SU-DHL-6 (cell line): ENCODE measurements around the gene ITGA8.

Source experiments
- CTCF ChIP-seq: fragments of 200-600 bp; sonication (generic); IDR thresholded peaks from one replicate; pipeline ENCODE4 v1.5.1; 2017; ENCODE audit warnings: antibody characterized with exemption, mild to moderate bottlenecking, low read length, moderate library complexity; ENCODE audit not compliant: insufficient read depth, poor library complexity, severe bottlenecking
- EZH2phosphoT487 ChIP-seq: fragments of 200-600 bp; sonication (generic), shearing (Covaris generic); conservative IDR thresholded peaks from 2 replicates; pipeline ENCODE4 v1.6.1; 2018; ENCODE audit warnings: mild to moderate bottlenecking, antibody characterized with exemption, low read length, moderate library complexity, mixed read lengths

DNA sequence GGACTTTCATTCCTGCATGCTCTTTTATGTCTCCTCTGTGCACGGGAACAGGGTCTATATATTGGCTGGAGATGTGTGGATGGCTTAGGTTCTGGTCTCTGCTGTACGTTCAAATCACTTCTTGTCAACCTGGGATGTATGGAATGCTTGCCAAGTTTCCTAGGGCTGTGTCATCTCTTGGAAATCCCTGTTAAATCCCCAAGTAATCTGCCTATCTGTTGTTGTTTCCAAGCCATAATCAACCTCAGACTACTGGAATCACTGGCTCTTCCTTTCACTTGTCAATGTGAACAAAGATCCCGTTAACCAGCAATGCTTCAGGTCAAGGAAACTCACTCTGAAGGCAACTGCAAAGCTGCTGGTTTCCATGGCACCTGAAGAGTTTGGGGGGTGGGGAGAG lies 255.3 kb downstream of the ITGA8 start:
- no peak for TF ChIP-seq CTCF
- TF ChIP-seq EZH2phosphoT487, result no peak
